PC-3 (cell line): ENCODE measurements around the gene LRRC3B.

Experiments
- CTCF ChIP-seq: fragments of 300-600 bp; sonication (generic); conservative IDR thresholded peaks from 2 replicates; pipeline ENCODE4 v1.5.1; 2017; ENCODE audit warnings: antibody characterized with exemption, low read depth, mild to moderate bottlenecking, low read length
- EZH2 ChIP-seq: fragments of 300-600 bp; sonication (generic); IDR thresholded peaks from one replicate; pipeline ENCODE4 v1.6.1; 2017; ENCODE audit warnings: antibody characterized with exemption, mild to moderate bottlenecking, low read length; ENCODE audit not compliant: unreplicated experiment

- TF ChIP-seq EZH2 (no peak), CTCF (no peak)
Measured at GRCh38 chr3:26683902-26684301, 61.3 kb downstream of the LRRC3B start.
